T-helper 22 cell (primary cell): ENCODE results near the gene UBXN7.
"Not testable (repeated sequence)": the region's sequence is repeated elsewhere in the genome, so short reads cannot be mapped to it uniquely, and the experiment has no call there.

ENCODE experiments used
- DNase-seq: peaks from one replicate; pipeline ENCODE4 v3.0.0-alpha.2; 2020; ENCODE audit warnings: low read depth

Gene UBXN7

DNA sequence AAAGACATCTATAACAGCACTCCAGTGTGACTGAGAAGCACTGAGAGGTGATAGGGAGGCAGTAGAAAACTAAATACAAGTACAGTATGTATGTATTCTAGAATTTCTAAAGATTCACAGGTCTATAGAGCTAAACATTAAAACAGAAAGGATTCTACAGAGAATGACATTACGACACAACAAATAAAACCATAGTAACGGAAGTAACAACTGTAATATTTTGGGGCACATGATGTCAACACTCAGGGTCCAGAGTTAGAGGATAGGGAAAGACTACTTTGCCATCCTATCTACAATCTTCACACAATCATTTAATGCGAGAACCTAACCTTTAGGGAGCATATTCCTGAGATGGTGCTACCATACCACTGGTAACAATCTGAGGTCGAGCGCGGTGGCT lies 13.6 kb downstream of the UBXN7 start:
- DNase-seq, result no peak

- no peak for DNase-seq
Observed at GRCh38 chr3:196414469-196414868, 17.8 kb downstream of the UBXN7 start.

GRCh38 chr3:196412704-196413103 lies 19.5 kb downstream of the UBXN7 start:
- DNase-seq, result no peak

DNA sequence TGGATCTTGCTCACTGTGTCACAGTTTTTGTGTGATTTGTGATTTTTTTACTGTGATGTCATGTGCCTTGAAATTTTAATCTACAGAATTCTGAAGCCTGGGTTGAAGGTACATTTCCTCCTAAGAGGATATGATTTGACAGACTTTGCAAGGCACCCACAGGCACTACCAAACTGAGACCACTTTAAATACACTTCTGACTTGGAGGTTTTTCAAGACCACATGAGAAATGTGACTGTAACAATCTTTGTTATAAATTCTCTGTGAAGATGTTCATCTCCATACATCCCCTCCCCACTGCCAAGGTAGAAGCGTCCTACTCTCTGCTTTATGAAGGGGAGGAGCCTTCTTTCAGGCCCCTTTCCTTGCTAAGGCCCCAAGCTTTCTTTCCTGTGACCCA lies 22.8 kb downstream of the UBXN7 start:
- DNase-seq, result no peak

GRCh38 chr3:196408565-196409300 lies 23.5 kb downstream of the UBXN7 start:
- DNase-seq, result no peak

DNA sequence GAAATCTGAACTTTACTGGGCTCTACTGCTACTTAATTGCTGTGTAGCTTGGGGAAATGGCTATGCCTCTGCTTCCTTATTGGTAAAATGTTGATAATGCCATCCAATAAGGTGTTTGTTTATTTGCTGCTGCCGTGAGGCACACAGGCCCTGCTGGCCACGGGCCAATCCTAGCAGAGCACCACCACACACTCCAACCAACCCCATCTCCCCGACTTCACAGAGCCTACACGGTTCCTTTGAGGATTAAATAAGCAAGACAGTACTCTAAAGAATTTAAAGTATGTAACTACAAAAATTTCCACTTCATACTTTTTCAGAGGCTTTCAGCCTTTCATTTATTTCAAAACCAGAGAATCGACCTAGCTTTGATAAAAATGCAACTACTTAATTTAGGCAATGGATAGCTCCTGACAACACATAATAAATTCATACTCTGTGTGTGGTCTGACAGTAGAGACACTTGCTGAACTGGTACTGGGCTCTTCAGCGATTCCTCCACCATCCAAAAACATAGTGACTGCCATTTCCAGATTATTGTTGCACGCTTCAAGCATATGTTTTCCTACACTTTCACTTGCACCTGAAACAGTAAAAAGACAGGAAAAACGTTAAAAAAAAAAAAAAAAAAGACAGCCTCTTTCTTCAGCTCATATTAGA lies 25.3 kb downstream of the UBXN7 start:
- DNase-seq, result no peak

DNA sequence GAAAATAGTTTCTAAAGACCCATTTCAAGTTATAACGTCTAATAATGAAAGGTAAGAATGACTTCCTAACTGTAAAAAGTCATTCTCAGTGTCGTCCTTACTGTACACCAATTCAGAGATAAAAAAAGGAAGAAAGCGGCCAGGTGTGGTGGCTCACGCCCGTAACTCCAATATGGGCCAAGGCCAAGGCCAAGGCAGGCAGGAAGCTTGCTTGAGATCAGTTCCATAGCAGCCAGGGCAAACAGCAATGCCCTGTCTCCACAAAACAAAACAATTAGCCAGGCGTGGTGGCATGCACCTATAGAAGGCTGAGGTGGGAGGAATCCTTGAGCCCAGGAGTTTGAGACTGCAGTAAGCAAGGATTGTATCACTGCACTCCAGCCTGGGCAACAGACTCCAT lies 31.9 kb downstream of the UBXN7 start:
- no peak for DNase-seq

DNA sequence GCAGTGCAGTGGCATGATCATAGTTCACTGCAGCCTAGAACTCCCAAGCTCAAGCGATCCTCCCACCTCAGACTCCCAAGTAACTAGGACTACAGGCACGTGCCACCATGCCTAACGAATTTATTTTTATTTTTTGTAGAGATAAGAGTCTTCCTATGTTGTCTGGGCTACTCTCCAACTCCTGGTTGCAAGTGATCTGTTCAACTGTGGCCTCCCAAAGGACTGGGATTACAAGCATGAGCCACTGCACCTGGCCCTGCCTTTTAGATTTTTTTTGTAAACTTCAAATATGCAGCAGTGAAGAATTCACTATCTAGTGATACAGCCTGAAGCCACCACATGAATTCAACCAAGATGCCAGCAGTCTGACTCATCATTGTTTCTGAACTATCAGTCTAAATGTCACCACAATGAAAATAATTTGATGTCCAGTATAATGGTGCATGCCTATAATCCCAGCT lies 32.7 kb downstream of the UBXN7 start:
- no peak for DNase-seq

- no peak for DNase-seq
Observed at GRCh38 chr3:196398782-196399181, 33.4 kb downstream of the UBXN7 start.

DNA sequence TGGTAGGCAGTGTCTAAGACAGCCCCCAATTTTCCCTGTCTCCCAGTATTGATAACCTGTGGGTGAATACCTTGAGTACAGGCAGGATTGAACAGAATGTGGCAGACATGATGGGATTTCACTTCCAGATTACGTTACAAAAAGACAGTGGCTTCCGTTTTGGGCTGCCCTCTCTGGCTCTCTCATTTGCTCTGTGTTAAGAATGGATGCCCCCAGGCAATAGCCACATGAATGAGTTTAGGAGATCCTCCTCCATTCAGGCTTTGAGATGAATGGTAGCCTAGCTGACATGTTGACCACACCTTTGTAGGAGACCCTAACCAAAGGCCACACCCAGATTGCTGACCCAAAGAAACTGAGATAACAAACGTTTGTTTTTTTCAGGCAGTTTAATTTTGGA lies 34.3 kb downstream of the UBXN7 start:
- DNase-seq, result no peak

- DNase-seq, result no peak
Observed at GRCh38 chr3:196390116-196390515, 42.1 kb downstream of the UBXN7 start.

GRCh38 chr3:196388956-196389355 lies 43.3 kb downstream of the UBXN7 start:
- DNase-seq, result no peak

DNA sequence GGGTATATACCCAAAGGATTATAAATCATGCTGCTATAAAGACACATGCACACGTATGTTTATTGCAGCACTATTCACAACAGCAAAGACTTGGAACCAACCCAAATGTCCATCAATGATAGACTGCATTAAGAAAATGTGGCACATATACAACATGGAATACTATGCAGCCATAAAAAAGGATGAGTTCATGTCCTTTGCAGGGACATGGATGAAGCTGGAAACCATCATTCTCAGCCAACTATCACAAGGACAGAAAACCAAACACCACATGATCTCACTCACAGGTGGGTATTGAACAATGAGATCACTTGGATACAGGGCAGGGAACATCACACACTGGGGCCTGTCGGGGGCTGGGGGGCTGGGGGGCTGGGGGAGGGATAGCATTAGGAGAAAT lies 44.3 kb downstream of the UBXN7 start:
- DNase-seq, result not testable (repeated sequence)

GRCh38 chr3:196386797-196387196 lies 45.4 kb downstream of the UBXN7 start:
- not testable (repeated sequence) for DNase-seq

DNA sequence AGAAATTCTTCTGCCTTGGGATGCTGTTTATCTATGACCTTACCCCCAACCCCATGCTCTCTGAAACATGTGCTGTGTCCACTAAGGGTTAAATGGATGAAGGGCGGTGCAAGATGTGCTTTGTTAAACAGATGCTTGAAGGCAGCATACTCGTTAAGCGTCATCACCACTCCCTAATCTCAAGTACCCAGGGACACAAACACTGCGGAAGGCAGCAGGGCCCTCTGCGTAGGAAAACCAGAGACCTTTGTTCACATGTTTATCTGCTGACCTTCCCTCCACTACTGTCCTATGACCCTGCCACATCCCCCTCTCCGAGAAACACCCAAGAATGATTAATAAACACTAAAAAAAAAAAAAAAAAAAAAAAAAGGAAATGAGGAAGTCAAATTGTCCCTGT lies 46.2 kb downstream of the UBXN7 start:
- not testable (repeated sequence) for DNase-seq

- not testable (repeated sequence) for DNase-seq
Observed at GRCh38 chr3:196385446-196385845, 46.8 kb downstream of the UBXN7 start.

DNA sequence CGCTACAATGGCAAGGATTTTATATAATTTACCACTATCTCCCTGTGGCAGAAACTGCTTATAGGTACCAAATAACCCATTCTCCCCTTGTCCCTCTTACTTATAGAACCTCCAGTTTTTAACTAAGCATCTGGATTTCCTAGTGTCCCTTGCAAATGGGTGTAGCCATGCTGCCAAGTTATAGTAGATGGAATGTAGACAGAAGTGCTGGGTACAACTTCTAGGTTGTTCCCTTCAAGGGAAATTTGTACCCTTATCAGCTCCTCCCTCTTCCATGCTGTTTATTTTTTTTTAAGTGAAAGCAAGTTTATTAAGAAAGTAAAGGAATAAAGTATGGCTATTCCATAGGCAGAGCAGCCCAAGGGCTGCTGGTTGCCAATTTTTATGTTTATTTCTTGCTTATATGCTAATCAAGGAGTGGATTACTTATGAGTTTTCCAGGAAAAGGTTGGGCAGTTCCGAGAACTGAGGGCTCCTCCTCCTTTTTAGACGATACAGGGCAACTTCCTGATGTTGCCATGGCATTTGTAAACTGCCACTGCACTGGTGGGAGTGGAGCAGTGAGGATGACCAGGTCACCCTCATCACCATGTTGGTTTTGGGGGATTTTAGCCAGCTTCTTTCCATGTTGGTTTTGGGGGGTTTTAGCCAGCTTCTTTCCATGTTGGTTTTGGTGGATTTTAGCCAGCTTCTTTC lies 53.9 kb downstream of the UBXN7 start:
- no peak for DNase-seq

- DNase-seq, result no peak
Observed at GRCh38 chr3:196377321-196377720, 54.9 kb downstream of the UBXN7 start.

- DNase-seq, result no peak
Observed at GRCh38 chr3:196365736-196366135, 66.5 kb downstream of the UBXN7 start.

DNA sequence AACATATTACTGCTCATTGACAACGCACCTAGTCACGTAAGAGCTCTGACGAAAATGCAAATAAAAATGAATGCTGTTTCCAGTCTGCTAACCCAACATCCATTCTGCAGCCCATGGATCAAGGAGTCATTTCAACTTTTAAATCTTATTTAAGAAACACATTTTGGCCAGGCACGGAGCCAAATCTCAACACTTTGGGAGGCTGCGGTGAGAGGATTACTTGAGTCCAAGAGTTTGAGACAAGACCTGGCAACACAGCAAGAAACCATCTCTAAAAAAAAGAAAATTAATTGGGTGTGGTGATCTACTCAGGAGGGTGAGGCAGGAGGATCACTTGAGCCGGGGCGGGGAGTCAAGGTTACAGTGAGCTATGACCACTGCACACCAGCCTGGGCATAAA lies 71.6 kb downstream of the UBXN7 start:
- DNase-seq, result no peak

- not testable (repeated sequence) for DNase-seq
Observed at GRCh38 chr3:196358540-196358939, 73.7 kb downstream of the UBXN7 start.

GRCh38 chr3:196357905-196358304 lies 74.3 kb downstream of the UBXN7 start:
- DNase-seq, result no peak

DNA sequence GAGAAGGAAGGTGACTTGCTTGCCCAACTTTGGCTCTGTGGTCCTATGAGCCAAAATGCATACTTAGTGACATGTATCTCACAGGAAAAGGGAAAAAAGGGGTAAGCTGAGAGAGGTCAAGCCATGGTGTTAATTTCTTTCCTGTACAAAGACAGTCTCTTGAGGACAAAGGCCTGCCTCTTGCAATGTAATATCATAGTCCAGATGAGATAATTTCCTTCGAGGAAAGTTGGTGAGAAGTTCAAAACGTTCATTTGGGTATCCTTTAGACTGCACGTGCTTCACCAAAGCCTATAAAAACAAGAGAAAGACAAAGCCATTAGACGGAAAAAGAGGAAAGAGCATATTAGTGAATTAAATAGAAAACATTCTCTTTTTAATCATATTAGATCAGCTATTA lies 75.7 kb downstream of the UBXN7 start:
- no peak for DNase-seq
